DOHH2 (cell line): ENCODE results near the gene NOX5.

ENCODE experiments used
- H3F3A ChIP-seq: fragments of 200-600 bp; sonication (generic), shearing (Covaris generic); 2 replicates; pipeline ENCODE4 v1.6.0; 2016; ENCODE audit warnings: antibody characterized with exemption, mild to moderate bottlenecking; ENCODE audit not compliant: control insufficient read depth, insufficient read depth
- H3K27ac ChIP-seq: fragments of 200-600 bp; sonication (generic); 2 replicates; pipeline ENCODE4 v1.5.1; 2014; ENCODE audit warnings: low read depth, mild to moderate bottlenecking, low read length, moderate library complexity
- H3K27me3 ChIP-seq: fragments of 200-600 bp; sonication (generic); 2 replicates; pipeline ENCODE4 v1.6.1; 2014; ENCODE audit warnings: mild to moderate bottlenecking, low read length, mixed read lengths; ENCODE audit not compliant: control insufficient read depth
- H3K36me3 ChIP-seq: fragments of 200-600 bp; sonication (generic); 2 replicates; pipeline ENCODE4 v1.6.1; 2014; ENCODE audit warnings: mild to moderate bottlenecking, low read length, moderate library complexity, mixed read lengths; ENCODE audit not compliant: control insufficient read depth
- H3K4me1 ChIP-seq: fragments of 200-600 bp; sonication (generic); 2 replicates; pipeline ENCODE4 v1.6.1; 2014; ENCODE audit warnings: mild to moderate bottlenecking, low read length, mixed read lengths; ENCODE audit not compliant: control insufficient read depth
- H3K4me2 ChIP-seq: fragments of 200-600 bp; sonication (generic); 2 replicates; pipeline ENCODE4 v1.6.0; 2014; ENCODE audit warnings: mild to moderate bottlenecking, low read length, moderate library complexity
- H3K4me3 ChIP-seq: fragments of 200-600 bp; sonication (generic); 2 replicates; pipeline ENCODE4 v1.5.1; 2014; ENCODE audit warnings: mild to moderate bottlenecking, low read length, mixed read lengths
- H3K79me2 ChIP-seq: fragments of 200-600 bp; sonication (generic); 2 replicates; pipeline ENCODE4 v1.6.1; 2014; ENCODE audit warnings: mild to moderate bottlenecking, low read length, mixed read lengths; ENCODE audit not compliant: control insufficient read depth
- H3K9me2 ChIP-seq: fragments of 200-600 bp; sonication (generic); replicated peaks from 2 replicates; pipeline ENCODE4 v1.6.1; 2014; ENCODE audit warnings: mild to moderate bottlenecking, low read length, mixed read lengths; ENCODE audit not compliant: control insufficient read depth
- H3K9me3 ChIP-seq: fragments of 200-600 bp; sonication (generic); 2 replicates; pipeline ENCODE4 v1.6.1; 2014; ENCODE audit warnings: antibody characterized with exemption, low read length, mixed read lengths; ENCODE audit not compliant: control insufficient read depth, insufficient read depth
- H4K20me1 ChIP-seq: fragments of 200-600 bp; sonication (generic); 2 replicates; pipeline ENCODE4 v1.6.0; 2014; ENCODE audit warnings: low read depth, mild to moderate bottlenecking, antibody characterized with exemption, low read length, moderate library complexity; ENCODE audit not compliant: control insufficient read depth, insufficient read depth
- CTCF ChIP-seq: fragments of 200-600 bp; sonication (generic); IDR thresholded peaks from one replicate; pipeline ENCODE4 v1.5.1; 2014; ENCODE audit warnings: antibody characterized with exemption, mild to moderate bottlenecking, low read depth, low read length; ENCODE audit not compliant: poor library complexity, severe bottlenecking
- EZH2phosphoT487 ChIP-seq: fragments of 200-600 bp; sonication (generic); IDR thresholded peaks from 2 replicates; pipeline ENCODE4 v1.6.1; 2017; ENCODE audit warnings: borderline replicate concordance, mild to moderate bottlenecking, antibody characterized with exemption, low read length, moderate library complexity, mixed read lengths

NOX5 gene

GRCh38 chr15:68999091-68999490 is 15.4 kb upstream of the NOX5 start:
- Histone ChIP-seq H3K27ac (no peak overlapping the region), H3K9me2 (no peaks in the 10 kb centered on the region), H3K9me3 (no peaks in the 10 kb centered on the region), H4K20me1 (no peaks in the 10 kb centered on the region), H3F3A (no peaks in the 10 kb centered on the region), H3K4me1 (no peaks in the 10 kb centered on the region), H3K27me3 (peaks cover 27% of the 10 kb centered on the region), H3K4me3 (no peak overlapping the region), H3K4me2 (no peak overlapping the region), H3K36me3 (no peaks in the 10 kb centered on the region), H3K79me2 (no peaks in the 10 kb centered on the region)
- no peak for TF ChIP-seq CTCF
- no peak for TF ChIP-seq EZH2phosphoT487

GRCh38 chr15:69000091-69000490 is 14.4 kb upstream of the NOX5 start:
- H3K4me2 ChIP-seq, result no peak overlapping the region
- no peaks in the 10 kb centered on the region for H3F3A ChIP-seq
- peaks cover 28% of the 10 kb centered on the region for H3K27me3 ChIP-seq
- H4K20me1 ChIP-seq, result no peaks in the 10 kb centered on the region
- H3K27ac ChIP-seq, result no peak overlapping the region
- no peak overlapping the region for H3K4me3 ChIP-seq
- H3K4me1 ChIP-seq, result no peaks in the 10 kb centered on the region
- TF ChIP-seq CTCF, result no peak
- no peak for TF ChIP-seq EZH2phosphoT487
- no peaks in the 10 kb centered on the region for H3K9me2 ChIP-seq
- no peaks in the 10 kb centered on the region for H3K79me2 ChIP-seq
- no peaks in the 10 kb centered on the region for H3K36me3 ChIP-seq
- H3K9me3 ChIP-seq, result no peaks in the 10 kb centered on the region

GRCh38 chr15:69000725-69001503 is 13.6 kb upstream of the NOX5 start:
- Histone ChIP-seq H3K4me3 (no peak overlapping the region), H3K9me3 (no peaks in the 10 kb centered on the region), H3K4me2 (no peak overlapping the region), H3K36me3 (no peaks in the 10 kb centered on the region), H3F3A (no peaks in the 10 kb centered on the region), H4K20me1 (no peaks in the 10 kb centered on the region), H3K27ac (no peak overlapping the region), H3K79me2 (no peaks in the 10 kb centered on the region), H3K27me3 (peaks cover 28% of the 10 kb centered on the region), H3K9me2 (no peaks in the 10 kb centered on the region), H3K4me1 (no peaks in the 10 kb centered on the region)
- no peak for TF ChIP-seq EZH2phosphoT487
- TF ChIP-seq CTCF, result no peak
